ENCODE measurements around the gene ANKFN1.

Gene ANKFN1

GRCh38 chr17:56175299-56175955 lies 22.2 kb downstream of the ANKFN1 start:
- Histone ChIP-seq H3K79me2 (no peaks in the 10 kb centered on the region), H3K27me3 (ENCODE audit: control insufficient read depth, insufficient read depth, low read length) (no peaks in the 10 kb centered on the region), H3K4me3 (ENCODE audit: low read depth, low read length) (no peak overlapping the region), H3K36me3 (ENCODE audit: control insufficient read depth, insufficient read depth, low read length) (no peaks in the 10 kb centered on the region), H3K9ac (no peak overlapping the region), H3K9me3 (ENCODE audit: control insufficient read depth, low read length) (no peaks in the 10 kb centered on the region), H3K27ac (no peak overlapping the region), H3K4me1 (no peaks in the 10 kb centered on the region), H3K4me2 (ENCODE audit: low read length) (no peak overlapping the region), H2AFZ (no peak overlapping the region)
- no peak for TF ChIP-seq CTCF (IDR thresholded peaks at IDR 0.05)

GRCh38 chr17:56176091-56176490 lies 22.8 kb downstream of the ANKFN1 start:
- no peak overlapping the region for H3K4me2 ChIP-seq (ENCODE audit: low read length)

GRCh38 chr17:56177361-56177760 lies 24.1 kb downstream of the ANKFN1 start:
- H3K4me2 ChIP-seq (ENCODE audit: low read length) = no peak overlapping the region
- no peaks in the 10 kb centered on the region for H3K9me3 ChIP-seq (ENCODE audit: control insufficient read depth, low read length)
- no peaks in the 10 kb centered on the region for H3K36me3 ChIP-seq (ENCODE audit: control insufficient read depth, insufficient read depth, low read length)
- no peak for TF ChIP-seq CTCF (IDR thresholded peaks at IDR 0.05)
- H3K9ac ChIP-seq = no peak overlapping the region
- no peaks in the 10 kb centered on the region for H3K4me1 ChIP-seq
- H3K27ac ChIP-seq = no peak overlapping the region
- H3K4me3 ChIP-seq (ENCODE audit: low read depth, low read length) = no peak overlapping the region
- no peak overlapping the region for H2AFZ ChIP-seq
- no peaks in the 10 kb centered on the region for H3K27me3 ChIP-seq (ENCODE audit: control insufficient read depth, insufficient read depth, low read length)
- no peaks in the 10 kb centered on the region for H3K79me2 ChIP-seq

More at GRCh38 chr17:56176091-56176490, 22.8 kb downstream of the ANKFN1 start:
- no peaks in the 10 kb centered on the region for H3K36me3 ChIP-seq (ENCODE audit: control insufficient read depth, insufficient read depth, low read length)
- H3K4me1 ChIP-seq = no peaks in the 10 kb centered on the region
- H3K9me3 ChIP-seq (ENCODE audit: control insufficient read depth, low read length) = no peaks in the 10 kb centered on the region
- no peaks in the 10 kb centered on the region for H3K27me3 ChIP-seq (ENCODE audit: control insufficient read depth, insufficient read depth, low read length)
- H3K9ac ChIP-seq = no peak overlapping the region
- no peak overlapping the region for H3K27ac ChIP-seq
- no peak overlapping the region for H3K4me3 ChIP-seq (ENCODE audit: low read depth, low read length)
- no peak overlapping the region for H2AFZ ChIP-seq
- no peak for TF ChIP-seq CTCF (IDR thresholded peaks at IDR 0.05)
- no peaks in the 10 kb centered on the region for H3K79me2 ChIP-seq

- Histone ChIP-seq H3K27ac (no peak overlapping the region), H3K4me1 (no peaks in the 10 kb centered on the region), H2AFZ (no peak overlapping the region), H3K79me2 (no peaks in the 10 kb centered on the region), H3K36me3 (ENCODE audit: control insufficient read depth, insufficient read depth, low read length) (no peaks in the 10 kb centered on the region), H3K4me3 (ENCODE audit: low read depth, low read length) (no peak overlapping the region), H3K27me3 (ENCODE audit: control insufficient read depth, insufficient read depth, low read length) (no peaks in the 10 kb centered on the region), H3K9me3 (ENCODE audit: control insufficient read depth, low read length) (no peaks in the 10 kb centered on the region), H3K4me2 (ENCODE audit: low read length) (no peak overlapping the region), H3K9ac (no peak overlapping the region)
- no peak for TF ChIP-seq CTCF (IDR thresholded peaks at IDR 0.05)
Measured at GRCh38 chr17:56178203-56178602, 24.9 kb downstream of the ANKFN1 start.

- no peaks in the 10 kb centered on the region for H3K27me3 ChIP-seq (ENCODE audit: control insufficient read depth, insufficient read depth, low read length)
- H3K9ac ChIP-seq = no peak overlapping the region
- no peaks in the 10 kb centered on the region for H3K4me1 ChIP-seq
- no peaks in the 10 kb centered on the region for H3K36me3 ChIP-seq (ENCODE audit: control insufficient read depth, insufficient read depth, low read length)
- no peak overlapping the region for H3K27ac ChIP-seq
- no peak for TF ChIP-seq CTCF (IDR thresholded peaks at IDR 0.05)
- no peak overlapping the region for H3K4me2 ChIP-seq (ENCODE audit: low read length)
- H3K79me2 ChIP-seq = no peaks in the 10 kb centered on the region
- H2AFZ ChIP-seq = no peak overlapping the region
- H3K9me3 ChIP-seq (ENCODE audit: control insufficient read depth, low read length) = no peaks in the 10 kb centered on the region
- H3K4me3 ChIP-seq (ENCODE audit: low read depth, low read length) = no peak overlapping the region
Measured at GRCh38 chr17:56182081-56182480, 28.8 kb downstream of the ANKFN1 start.

Measured in parathyroid adenoma (tissue), 2 donors.